BLaER1 treated with 17β-estradiol and CSF1 and Interleukin-3, amounts not matched to agents 10 nM and 100 nM (cell line): ENCODE measurements around the gene TLNRD1.

Source experiments
- H3K27ac ChIP-seq, 11 experiments: shearing (Covaris generic); formaldehyde crosslinking; 2 replicates each; pipeline ENCODE4 v1.8.1; 2022
- H3K27me3 ChIP-seq, 11 experiments: shearing (Covaris generic); formaldehyde crosslinking; 2 replicates each; pipeline ENCODE4 v1.8.1; 2022
- H3K36me3 ChIP-seq, 11 experiments: shearing (Covaris generic); formaldehyde crosslinking; 2 replicates each; pipeline ENCODE4 v1.8.1; 2022
- H3K4me1 ChIP-seq, 10 experiments: shearing (Covaris generic); formaldehyde crosslinking; 2 replicates each; pipeline ENCODE4 v1.8.1; 2022
- H3K4me2 ChIP-seq, 11 experiments: shearing (Covaris generic); formaldehyde crosslinking; 2 replicates each; pipeline ENCODE4 v1.8.1; 2022
- H3K4me3 ChIP-seq, 10 experiments: shearing (Covaris generic); formaldehyde crosslinking; 2 replicates each; pipeline ENCODE4 v1.8.1; 2022
- H3K9ac ChIP-seq, 11 experiments: shearing (Covaris generic); formaldehyde crosslinking; 2 replicates each; pipeline ENCODE4 v1.8.1; 2022
- H3K9me3 ChIP-seq, 11 experiments: shearing (Covaris generic); formaldehyde crosslinking; replicated peaks in 1 of 11; 2 replicates each; pipeline ENCODE4 v1.8.1; 2022
- H4K20me1 ChIP-seq, 11 experiments: shearing (Covaris generic); formaldehyde crosslinking; 2 replicates each; pipeline ENCODE4 v1.8.1; 2022
- Cebpa-rat ChIP-seq, 11 experiments: shearing (Covaris generic); IDR thresholded peaks; 2 replicates each; pipeline ENCODE4 v1.8.1; 2022

TLNRD1 gene

GRCh38 chr15:81030301-81030750 lies 29.6 kb downstream of the TLNRD1 start:
- Histone ChIP-seq H3K27ac (peak overlapping the region in 7 of 11 experiments; percentile 7 to 76 (median 65); a peak in 12 of 22 replicates), H4K20me1 (no peaks in the 10 kb centered on the region)
- no peak for TF ChIP-seq Cebpa-rat (IDR thresholded peaks at IDR 0.05)

GRCh38 chr15:81031203-81031602 lies 30.5 kb downstream of the TLNRD1 start:
- Histone ChIP-seq H3K27ac (peak overlapping the region in 5 of 11 experiments; percentile 14 to 76 (median 65); a peak in 7 of 22 replicates), H3K36me3 (no peaks in the 10 kb centered on the region), H3K4me3 (0 out of 20 replicates have a peak overlapping the region, but pooled peaks of 1 of the 10 experiments have one; percentile 11), H3K27me3 (no peaks in the 10 kb centered on the region), H3K9ac (no peak overlapping the region), H3K4me1 (peaks cover 0 to 83% (median 22%) of the 10 kb centered on the region in 10 experiments; a peak in 15 of 20 replicates), H3K4me2 (peak overlapping the region in 5 of 11 experiments; percentile 65 to 87 (median 79); a peak in 9 of 22 replicates), H3K9me3 (peaks cover 0 to 15% (median 0%) of the 10 kb centered on the region in 11 experiments; a peak in 7 of 22 replicates), H4K20me1 (no peaks in the 10 kb centered on the region)
- no peak for TF ChIP-seq Cebpa-rat (IDR thresholded peaks at IDR 0.05)

More at GRCh38 chr15:81030301-81030750, 29.6 kb downstream of the TLNRD1 start:
- Histone ChIP-seq H3K27me3 (no peaks in the 10 kb centered on the region), H3K9ac (peak overlapping the region in 3 of 11 experiments; percentile 14 to 55 (median 31); a peak in 4 of 22 replicates), H3K4me3 (peak overlapping the region in 1 of 10 experiments; percentile 11; a peak in 1 of 20 replicates), H3K36me3 (no peaks in the 10 kb centered on the region), H3K9me3 (peaks cover 0 to 15% (median 0%) of the 10 kb centered on the region in 11 experiments; a peak in 7 of 22 replicates), H3K4me2 (peak overlapping the region in 9 of 11 experiments; percentile 13 to 87 (median 65); a peak in 17 of 22 replicates), H3K4me1 (peaks cover 0 to 90% (median 22%) of the 10 kb centered on the region in 10 experiments; a peak in 15 of 20 replicates)

- H3K9me3 ChIP-seq: peaks cover 0 to 15% (median 0%) of the 10 kb centered on the region in 11 experiments; a peak in 7 of 22 replicates
- H3K4me2 ChIP-seq: peak overlapping the region in 2 of 11 experiments; percentile 28 to 55; a peak in 4 of 22 replicates
- no peaks in the 10 kb centered on the region for H3K27me3 ChIP-seq
- no peak overlapping the region for H3K4me3 ChIP-seq
- H3K9ac ChIP-seq: no peak overlapping the region
- peaks cover 0 to 81% (median 22%) of the 10 kb centered on the region in 10 experiments; a peak in 15 of 20 replicates for H3K4me1 ChIP-seq
- H3K27ac ChIP-seq: no peak overlapping the region
- H4K20me1 ChIP-seq: no peaks in the 10 kb centered on the region
- no peaks in the 10 kb centered on the region for H3K36me3 ChIP-seq
- TF ChIP-seq Cebpa-rat (IDR thresholded peaks at IDR 0.05): no peak
These were observed 31.6 kb downstream of the TLNRD1 start for GRCh38 chr15:81032355-81032754.

GRCh38 chr15:81032818-81033217 lies 32.1 kb downstream of the TLNRD1 start:
- H3K36me3 ChIP-seq: no peaks in the 10 kb centered on the region
- no peak overlapping the region for H3K4me3 ChIP-seq
- H3K9me3 ChIP-seq: peaks cover 0 to 15% (median 0%) of the 10 kb centered on the region in 11 experiments; a peak in 7 of 22 replicates
- H3K9ac ChIP-seq: no peak overlapping the region
- H3K27me3 ChIP-seq: no peaks in the 10 kb centered on the region
- no peaks in the 10 kb centered on the region for H4K20me1 ChIP-seq
- TF ChIP-seq Cebpa-rat (IDR thresholded peaks at IDR 0.05): no peak
- peak overlapping the region in 2 of 11 experiments; percentile 28 to 55; a peak in 4 of 22 replicates for H3K4me2 ChIP-seq
- no peak overlapping the region for H3K27ac ChIP-seq
- peaks cover 0 to 81% (median 22%) of the 10 kb centered on the region in 10 experiments; a peak in 15 of 20 replicates for H3K4me1 ChIP-seq

GRCh38 chr15:81033508-81033907 lies 32.8 kb downstream of the TLNRD1 start:
- no peaks in the 10 kb centered on the region for H3K27me3 ChIP-seq
- no peak overlapping the region for H3K4me3 ChIP-seq
- H4K20me1 ChIP-seq: no peaks in the 10 kb centered on the region
- H3K27ac ChIP-seq: peak overlapping the region in 1 of 11 experiments; percentile 41; a peak in 1 of 22 replicates
- no peaks in the 10 kb centered on the region for H3K36me3 ChIP-seq
- H3K4me2 ChIP-seq: peak overlapping the region in 3 of 11 experiments; percentile 52 to 73 (median 63); a peak in 6 of 22 replicates
- H3K9me3 ChIP-seq: peaks cover 0 to 15% (median 0%) of the 10 kb centered on the region in 11 experiments; a peak in 7 of 22 replicates
- TF ChIP-seq Cebpa-rat (IDR thresholded peaks at IDR 0.05): no peak
- peak overlapping the region in 2 of 11 experiments; percentile 23 to 37; a peak in 1 of 22 replicates for H3K9ac ChIP-seq
- peaks cover 0 to 81% (median 23%) of the 10 kb centered on the region in 10 experiments; a peak in 15 of 20 replicates for H3K4me1 ChIP-seq

- Histone ChIP-seq H3K27ac (peak overlapping the region in 3 of 11 experiments; percentile 55 to 77 (median 65); a peak in 4 of 22 replicates), H3K9ac (no peak overlapping the region), H3K9me3 (no peaks in the 10 kb centered on the region; a peak in 1 of 22 replicates), H4K20me1 (no peaks in the 10 kb centered on the region), H3K4me2 (peak overlapping the region in 6 of 11 experiments; percentile 56 to 83 (median 75); a peak in 9 of 22 replicates), H3K36me3 (no peaks in the 10 kb centered on the region), H3K4me1 (peaks cover 9 to 55% (median 14%) of the 10 kb centered on the region in 10 experiments), H3K27me3 (no peaks in the 10 kb centered on the region), H3K4me3 (no peak overlapping the region)
- TF ChIP-seq Cebpa-rat (IDR thresholded peaks at IDR 0.05): no peak
These were observed 37.4 kb downstream of the TLNRD1 start for GRCh38 chr15:81037952-81038743.

- Histone ChIP-seq H3K27me3 (no peaks in the 10 kb centered on the region), H3K4me1 (peaks cover 9 to 46% (median 14%) of the 10 kb centered on the region in 10 experiments), H3K9ac (peak overlapping the region in 2 of 11 experiments; percentile 43 to 59; a peak in 4 of 22 replicates), H4K20me1 (no peaks in the 10 kb centered on the region), H3K4me2 (peak overlapping the region; percentile 27 to 83 (median 67)), H3K9me3 (no peaks in the 10 kb centered on the region; a peak in 1 of 22 replicates), H3K4me3 (no peak overlapping the region), H3K36me3 (no peaks in the 10 kb centered on the region), H3K27ac (peak overlapping the region in 8 of 11 experiments; percentile 35 to 77 (median 62); a peak in 14 of 22 replicates)
- TF ChIP-seq Cebpa-rat (IDR thresholded peaks at IDR 0.05): no peak
These were observed 38.4 kb downstream of the TLNRD1 start for GRCh38 chr15:81038975-81039607.

GRCh38 chr15:81040757-81041156 lies 40.0 kb downstream of the TLNRD1 start:
- H3K9me3 ChIP-seq: peaks cover 0 to 3% (median 0%) of the 10 kb centered on the region in 11 experiments; a peak in 6 of 22 replicates

More at GRCh38 chr15:81040757-81041156, 40.0 kb downstream of the TLNRD1 start:
- Histone ChIP-seq H3K4me1 (peaks cover 9 to 43% (median 14%) of the 10 kb centered on the region in 10 experiments), H3K4me2 (peak overlapping the region in 3 of 11 experiments; percentile 56 to 83 (median 77); a peak in 3 of 22 replicates), H3K27me3 (no peaks in the 10 kb centered on the region), H4K20me1 (no peaks in the 10 kb centered on the region), H3K9ac (no peak overlapping the region), H3K4me3 (no peak overlapping the region), H3K27ac (no peak overlapping the region), H3K36me3 (no peaks in the 10 kb centered on the region)
- no peak for TF ChIP-seq Cebpa-rat (IDR thresholded peaks at IDR 0.05)
